IMR-90 (cell line): ENCODE results near the gene GDPD3. TPM values are rescaled to one million over a fixed set of nuclear protein-coding genes. Genes with fewer than 3 reads are reported as not detected.

Source experiments
- ATAC-seq: fragments of 200-7000 bp; cut with Tn5 transposase; 2 replicates; pipeline ENCODE4 v1.9.1; 2020; ENCODE audit warnings: low read depth, mild to moderate bottlenecking, moderate library complexity
- BruUV-seq: library from RNA; stranded (reverse); fragments of 400-500 nt; replicated peaks from 2 replicates; lab custom pipeline; 2021; lab: Mats Ljungman, UMichigan
- CTCF ChIA-PET: fragments of 300-600 bp; formaldehyde crosslinking; extraction: SDS; loops from one replicate; lab custom pipeline; 2021; ENCODE audit warnings: antibody characterized with exemption; lab: Yijun Ruan, JAX
- POLR2A ChIA-PET: fragments of 300-600 bp; sonication (Branson Sonifier 250); formaldehyde crosslinking; loops from one replicate; lab custom pipeline; 2022; ENCODE audit warnings: antibody characterized with exemption; ENCODE audit not compliant: unreplicated experiment; lab: Charles Lee
- DNase-seq: peaks from one replicate; pipeline ENCODE4 v3.0.0; 2013
- H2AFZ ChIP-seq: replicated peaks from 2 replicates; pipeline ENCODE3; 2013; ENCODE audit warnings: low read length, mild to moderate bottlenecking; ENCODE audit not compliant: poor library complexity
- H2AK5ac ChIP-seq: 2 replicates; pipeline ENCODE4 v1.6.1; 2013; ENCODE audit warnings: low read depth, low read length, inconsistent platforms
- H2AK9ac ChIP-seq: replicated peaks from 2 replicates; pipeline ENCODE3; 2013; ENCODE audit warnings: mild to moderate bottlenecking, low read depth, low read length, moderate library complexity; ENCODE audit not compliant: poor library complexity
- H2BK120ac ChIP-seq: 2 replicates; pipeline ENCODE4 v1.6.1; 2013; ENCODE audit warnings: low read depth, low read length, inconsistent platforms
- H2BK15ac ChIP-seq: 3 replicates; pipeline ENCODE4 v1.6.1; 2013; ENCODE audit warnings: low read depth, low read length, inconsistent platforms
- H2BK20ac ChIP-seq: 2 replicates; pipeline ENCODE4 v1.6.1; 2013; ENCODE audit warnings: low read depth, mild to moderate bottlenecking, inconsistent platforms, low read length, moderate library complexity
- H2BK5ac ChIP-seq: 2 replicates; pipeline ENCODE4 v1.6.1; 2013; ENCODE audit warnings: mild to moderate bottlenecking, low read depth, low read length, inconsistent platforms; ENCODE audit not compliant: poor library complexity, severe bottlenecking
- H3K14ac ChIP-seq: replicated peaks from 2 replicates; pipeline ENCODE4 v1.6.1; 2013; ENCODE audit warnings: low read depth, low read length, inconsistent platforms
- H3K18ac ChIP-seq: 2 replicates; pipeline ENCODE4 v1.6.1; 2013; ENCODE audit warnings: low read depth, low read length, control low read depth
- H3K23ac ChIP-seq: 2 replicates; pipeline ENCODE4 v1.6.1; 2013; ENCODE audit warnings: low read depth, low read length, inconsistent platforms
- H3K27ac ChIP-seq: 2 replicates; pipeline ENCODE4 v1.5.1; 2013; ENCODE audit warnings: mild to moderate bottlenecking, control low read depth, low read length; ENCODE audit not compliant: insufficient read depth
- H3K27me3 ChIP-seq: 2 replicates; pipeline ENCODE4 v1.6.1; 2013; ENCODE audit warnings: low read length; ENCODE audit not compliant: control insufficient read depth, insufficient read depth
- H3K36me3 ChIP-seq: 2 replicates; pipeline ENCODE4 v1.6.1; 2013; ENCODE audit warnings: low read length, mixed read lengths; ENCODE audit not compliant: control insufficient read depth, insufficient read depth
- H3K4ac ChIP-seq: 2 replicates; pipeline ENCODE4 v1.6.1; 2013; ENCODE audit warnings: low read depth, low read length, inconsistent platforms
- H3K4me1 ChIP-seq: 2 replicates; pipeline ENCODE4 v1.6.1; 2013; ENCODE audit warnings: low read length, mixed read lengths; ENCODE audit not compliant: control insufficient read depth, insufficient read depth
- H3K4me2 ChIP-seq: 2 replicates; pipeline ENCODE4 v1.6.1; 2013; ENCODE audit warnings: low read depth, mild to moderate bottlenecking, control low read depth, low read length, moderate library complexity
- H3K4me3 ChIP-seq: 2 replicates; pipeline ENCODE4 v1.5.1; 2013; ENCODE audit warnings: low read depth, mild to moderate bottlenecking, control low read depth, low read length, moderate library complexity; ENCODE audit not compliant: insufficient read depth
- H3K56ac ChIP-seq: 2 replicates; pipeline ENCODE4 v1.6.1; 2013; ENCODE audit warnings: low read length, inconsistent platforms; ENCODE audit not compliant: insufficient read depth; ENCODE audit errors: extremely low read depth
- H3K79me1 ChIP-seq, 2 experiments: 2 replicates each; pipeline ENCODE4 v1.6.1; 2013; ENCODE audit warnings: low read length in 2 of 2, inconsistent platforms in 1 of 2, low read depth in 1 of 2
- H3K9ac ChIP-seq: 2 replicates; pipeline ENCODE4 v1.6.1; 2013; ENCODE audit warnings: low read depth, low read length, control low read depth
- H3K9me1 ChIP-seq: 2 replicates; pipeline ENCODE4 v1.6.1; 2013; ENCODE audit warnings: low read length, inconsistent platforms; ENCODE audit not compliant: insufficient read depth
- H3K9me3 ChIP-seq: 2 replicates; pipeline ENCODE4 v1.6.1; 2013; ENCODE audit warnings: low read length; ENCODE audit not compliant: control insufficient read depth, insufficient read depth
- H4K20me1 ChIP-seq: 2 replicates; pipeline ENCODE4 v1.6.1; 2013; ENCODE audit warnings: low read length, inconsistent platforms; ENCODE audit not compliant: insufficient read depth
- H4K5ac ChIP-seq: 2 replicates; pipeline ENCODE4 v1.6.1; 2013; ENCODE audit warnings: mild to moderate bottlenecking, low read depth, low read length, control low read depth
- H4K8ac ChIP-seq, 2 experiments: 2 replicates each; pipeline ENCODE4 v1.6.1; 2013; ENCODE audit warnings: low read depth in 2 of 2, low read length in 2 of 2, control low read depth in 1 of 2, inconsistent platforms in 1 of 2
- H4K91ac ChIP-seq: 2 replicates; pipeline ENCODE4 v1.6.1; 2013; ENCODE audit warnings: low read depth, low read length, inconsistent platforms; ENCODE audit not compliant: insufficient read depth
- CTCF ChIP-seq: conservative IDR thresholded peaks from 2 replicates; pipeline ENCODE4 v1.5.1; 2012; ENCODE audit warnings: mild to moderate bottlenecking, low read depth, low read length, improper control_type of control experiment
- ELK1 ChIP-seq: fragments of 150-350 bp; IDR thresholded peaks from 2 replicates; pipeline ENCODE4 v1.6.1; 2016; ENCODE audit warnings: low read depth, mild to moderate bottlenecking, low read length, moderate library complexity, borderline replicate concordance
- FOS ChIP-seq: fragments of 150-350 bp; IDR thresholded peaks from 2 replicates; pipeline ENCODE4 v1.6.1; 2016; ENCODE audit warnings: low read depth, low read length
- MAFK ChIP-seq: IDR thresholded peaks from 2 replicates; pipeline ENCODE4 v1.6.1; 2012; ENCODE audit warnings: low read depth, low read length, improper control_type of control experiment
- MAZ ChIP-seq: IDR thresholded peaks from 2 replicates; pipeline ENCODE4 v1.6.1; 2012; ENCODE audit warnings: low read depth, mild to moderate bottlenecking, low read length, improper control_type of control experiment, moderate library complexity, borderline replicate concordance
- MXI1 ChIP-seq: IDR thresholded peaks from 2 replicates; pipeline ENCODE4 v1.6.1; 2012; ENCODE audit warnings: low read depth, mild to moderate bottlenecking, low read length, moderate library complexity, borderline replicate concordance
- POLR2A ChIP-seq: IDR thresholded peaks from 2 replicates; pipeline ENCODE4 v1.6.1; 2012; ENCODE audit warnings: mild to moderate bottlenecking, low read depth, low read length
- RAD21 ChIP-seq: IDR thresholded peaks from 2 replicates; pipeline ENCODE4 v1.6.1; 2012; ENCODE audit warnings: low read length, improper control_type of control experiment
- RCOR1 ChIP-seq: IDR thresholded peaks from 2 replicates; pipeline ENCODE4 v1.6.1; 2012; ENCODE audit warnings: mild to moderate bottlenecking, low read length, improper control_type of control experiment; ENCODE audit not compliant: insufficient replicate concordance
- RFX5 ChIP-seq: IDR thresholded peaks from 2 replicates; pipeline ENCODE4 v1.8.0; 2012; ENCODE audit warnings: low read depth, mild to moderate bottlenecking, low read length, moderate library complexity
- SMC3 ChIP-seq: fragments of 150-350 bp; IDR thresholded peaks from 2 replicates; pipeline ENCODE4 v1.6.1; 2016; ENCODE audit warnings: low read depth, mild to moderate bottlenecking, antibody characterized with exemption, low read length, moderate library complexity
- WGBS, 2 experiments: methylation state at CpG; one replicate each; pipeline versions ENCODE4 v1.1.5 to v1.1.7; 2013; ENCODE audit warnings: missing lambda C conversion rate in 2 of 2; ENCODE audit not compliant: insufficient read length in 1 of 2; ENCODE audit errors: extremely low coverage in 2 of 2; 5-methylcytosine and 5-hydroxymethylcytosine counted together
- dilution Hi-C: fragments of 300-500 bp; cut with HindIII; formaldehyde crosslinking; loops from one replicate; pipeline ENCODE4 v1.14.3; 2018; ENCODE audit warnings: low sequenced_read_pairs; ENCODE audit not compliant: unreplicated experiment
- in situ Hi-C: fragments of 300-500 bp; cut with MboI; formaldehyde crosslinking; loops from 3 replicates; pipeline ENCODE4 v1.14.3; 2019; ENCODE audit warnings: low sequenced_read_pairs, inconsistent platforms, mixed read lengths
- intact Hi-C: fragments of 100-400 bp; cut with micrococcal nuclease; formaldehyde crosslinking; loops from 2 replicates; pipeline ENCODE4 v1.10.0; 2022
- polyA plus RNA-seq, 3 experiments: library from polyadenylated mRNA; depleted of rRNA; stranded (reverse); fragments of >200 nt; gene quantifications; 2 replicates each; pipeline ENCODE4 v1.2.3, GENCODE V29; 2012; ENCODE audit warnings: low replicate concordance in 1 of 3
- total RNA-seq: library from RNA; depleted of rRNA; stranded (reverse); fragments of >200 nt; gene quantifications from 2 replicates; pipeline ENCODE4 v1.2.3, GENCODE V29; 2012

The GDPD3 gene
- total and polyA plus RNA-seq, 2 of the 4 experiments (the other 2 are of a cell fraction): under 0.01 to 19.5 TPM

- no peak overlapping the region for H4K5ac ChIP-seq
- no peak overlapping the region for H3K23ac ChIP-seq
- ATAC-seq (no peak), DNase-seq (no peak)
- in situ Hi-C loops: no loop called here
- no peak overlapping the region for H2AFZ ChIP-seq
- ChIA-PET CTCF (no interaction called here), POLR2A (interaction anchor here (0.6 kb wide), 1 partner anchor 10 kb away, joined by 7 read pairs; no protein-coding TSS in a partner anchor)
- H3K14ac ChIP-seq: no peak overlapping the region
- no peaks in the 10 kb centered on the region for H3K9me3 ChIP-seq
- dilution Hi-C loops: no loop called here
- H3K79me1 ChIP-seq: no peaks in the 10 kb centered on the region; a peak in 1 of 4 replicates
- no peaks in the 10 kb centered on the region for H4K20me1 ChIP-seq
- H3K4me2 ChIP-seq: no peak overlapping the region
- H3K9ac ChIP-seq: no peak overlapping the region
- no peak overlapping the region for H3K4me3 ChIP-seq
- H4K8ac ChIP-seq: no peak overlapping the region
- H4K91ac ChIP-seq: no peak overlapping the region
- H3K4ac ChIP-seq: no peak overlapping the region
- no peak overlapping the region for H3K18ac ChIP-seq
- no peak overlapping the region for H2BK20ac ChIP-seq
- H3K56ac ChIP-seq: no peak overlapping the region
- intact Hi-C loops: loop anchor here (5.0 kb wide), 1 partner anchor 298 kb away; no protein-coding TSS in a partner anchor
- no peak overlapping the region for H3K27ac ChIP-seq
- H3K27me3 ChIP-seq: no peaks in the 10 kb centered on the region
- no peak for TF ChIP-seq ELK1
- no peak for TF ChIP-seq MAFK
- TF ChIP-seq MAZ: no peak
- no peak for TF ChIP-seq FOS
- TF ChIP-seq RCOR1: no peak
- TF ChIP-seq SMC3: no peak
- no peak for TF ChIP-seq RAD21
- TF ChIP-seq CTCF: no peak
- TF ChIP-seq RFX5: no peak
- no peak for TF ChIP-seq MXI1
- TF ChIP-seq POLR2A: no peak
- no peak overlapping the region for H2AK9ac ChIP-seq
- peaks cover 48% of the 10 kb centered on the region for H3K36me3 ChIP-seq
- no peak overlapping the region for H2AK5ac ChIP-seq
- no peak overlapping the region for H2BK5ac ChIP-seq
- WGBS, 2 experiments: 93% methylated on average over 2 of the region's 11 CpGs; no CpG with 5 or more reads in 1 of the 2 experiments
- no peak overlapping the region for H2BK120ac ChIP-seq
- H3K4me1 ChIP-seq: no peaks in the 10 kb centered on the region; the same call in 1 of the 2 replicates
- H2BK15ac ChIP-seq: no peak overlapping the region
- no TSS peak for BruUV-seq
- peaks cover 2% of the 10 kb centered on the region; the same call in 1 of the 2 replicates for H3K9me1 ChIP-seq
Observed at GRCh38 chr16:30114411-30114810, 1.1 kb upstream of the GDPD3 start.
